C4-2B (cell line): ENCODE results near the gene NAV2.

Experiments used
- ZFX ChIP-seq: fragments of 450-650 bp; IDR thresholded peaks from 2 replicates; pipeline ENCODE4 v1.6.1; 2017
- TF ChIP-seq, protein P1 (sequence below): fragments of 450-650 bp; conservative IDR thresholded peaks from 2 replicates; pipeline ENCODE4 v1.5.1; 2017; ENCODE audit warnings: mild to moderate bottlenecking

GRCh38 chr11:19844806-19845205 lies 132.2 kb downstream of the NAV2 start:
- TF ChIP-seq, protein P1, sequence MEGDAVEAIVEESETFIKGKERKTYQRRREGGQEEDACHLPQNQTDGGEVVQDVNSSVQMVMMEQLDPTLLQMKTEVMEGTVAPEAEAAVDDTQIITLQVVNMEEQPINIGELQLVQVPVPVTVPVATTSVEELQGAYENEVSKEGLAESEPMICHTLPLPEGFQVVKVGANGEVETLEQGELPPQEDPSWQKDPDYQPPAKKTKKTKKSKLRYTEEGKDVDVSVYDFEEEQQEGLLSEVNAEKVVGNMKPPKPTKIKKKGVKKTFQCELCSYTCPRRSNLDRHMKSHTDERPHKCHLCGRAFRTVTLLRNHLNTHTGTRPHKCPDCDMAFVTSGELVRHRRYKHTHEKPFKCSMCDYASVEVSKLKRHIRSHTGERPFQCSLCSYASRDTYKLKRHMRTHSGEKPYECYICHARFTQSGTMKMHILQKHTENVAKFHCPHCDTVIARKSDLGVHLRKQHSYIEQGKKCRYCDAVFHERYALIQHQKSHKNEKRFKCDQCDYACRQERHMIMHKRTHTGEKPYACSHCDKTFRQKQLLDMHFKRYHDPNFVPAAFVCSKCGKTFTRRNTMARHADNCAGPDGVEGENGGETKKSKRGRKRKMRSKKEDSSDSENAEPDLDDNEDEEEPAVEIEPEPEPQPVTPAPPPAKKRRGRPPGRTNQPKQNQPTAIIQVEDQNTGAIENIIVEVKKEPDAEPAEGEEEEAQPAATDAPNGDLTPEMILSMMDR, result no peak
- no peak for TF ChIP-seq ZFX
